IMR-90 (cell line): ENCODE data around the gene CTDSP2. TPM values are rescaled to one million over a fixed set of nuclear protein-coding genes. Genes with fewer than 3 reads are reported as not detected.
A peak's percentile ranks its signal among the peaks of the same experiment; 100 is the strongest.

Experiments used
- ATAC-seq: fragments of 200-7000 bp; cut with Tn5 transposase; 2 replicates; pipeline ENCODE4 v1.9.1; 2020; ENCODE audit warnings: low read depth, mild to moderate bottlenecking, moderate library complexity
- BruUV-seq: library from RNA; stranded (reverse); fragments of 400-500 nt; replicated peaks from 2 replicates; lab custom pipeline; 2021; lab: Mats Ljungman, UMichigan
- CTCF ChIA-PET: fragments of 300-600 bp; formaldehyde crosslinking; extraction: SDS; loops from one replicate; lab custom pipeline; 2021; ENCODE audit warnings: antibody characterized with exemption; lab: Yijun Ruan, JAX
- POLR2A ChIA-PET: fragments of 300-600 bp; sonication (Branson Sonifier 250); formaldehyde crosslinking; loops from one replicate; lab custom pipeline; 2022; ENCODE audit warnings: antibody characterized with exemption; ENCODE audit not compliant: unreplicated experiment; lab: Charles Lee
- DNase-seq: peaks from one replicate; pipeline ENCODE4 v3.0.0; 2013
- H2AFZ ChIP-seq: replicated peaks from 2 replicates; pipeline ENCODE3; 2013; ENCODE audit warnings: low read length, mild to moderate bottlenecking; ENCODE audit not compliant: poor library complexity
- H2AK5ac ChIP-seq: 2 replicates; pipeline ENCODE4 v1.6.1; 2013; ENCODE audit warnings: low read depth, low read length, inconsistent platforms
- H2AK9ac ChIP-seq: replicated peaks from 2 replicates; pipeline ENCODE3; 2013; ENCODE audit warnings: mild to moderate bottlenecking, low read depth, low read length, moderate library complexity; ENCODE audit not compliant: poor library complexity
- H2BK120ac ChIP-seq: 2 replicates; pipeline ENCODE4 v1.6.1; 2013; ENCODE audit warnings: low read depth, low read length, inconsistent platforms
- H2BK15ac ChIP-seq: 3 replicates; pipeline ENCODE4 v1.6.1; 2013; ENCODE audit warnings: low read depth, low read length, inconsistent platforms
- H2BK20ac ChIP-seq: 2 replicates; pipeline ENCODE4 v1.6.1; 2013; ENCODE audit warnings: low read depth, mild to moderate bottlenecking, inconsistent platforms, low read length, moderate library complexity
- H2BK5ac ChIP-seq: 2 replicates; pipeline ENCODE4 v1.6.1; 2013; ENCODE audit warnings: mild to moderate bottlenecking, low read depth, low read length, inconsistent platforms; ENCODE audit not compliant: poor library complexity, severe bottlenecking
- H3K14ac ChIP-seq: replicated peaks from 2 replicates; pipeline ENCODE4 v1.6.1; 2013; ENCODE audit warnings: low read depth, low read length, inconsistent platforms
- H3K18ac ChIP-seq: 2 replicates; pipeline ENCODE4 v1.6.1; 2013; ENCODE audit warnings: low read depth, low read length, control low read depth
- H3K23ac ChIP-seq: 2 replicates; pipeline ENCODE4 v1.6.1; 2013; ENCODE audit warnings: low read depth, low read length, inconsistent platforms
- H3K27ac ChIP-seq: 2 replicates; pipeline ENCODE4 v1.5.1; 2013; ENCODE audit warnings: mild to moderate bottlenecking, control low read depth, low read length; ENCODE audit not compliant: insufficient read depth
- H3K27me3 ChIP-seq: 2 replicates; pipeline ENCODE4 v1.6.1; 2013; ENCODE audit warnings: low read length; ENCODE audit not compliant: control insufficient read depth, insufficient read depth
- H3K36me3 ChIP-seq: 2 replicates; pipeline ENCODE4 v1.6.1; 2013; ENCODE audit warnings: low read length, mixed read lengths; ENCODE audit not compliant: control insufficient read depth, insufficient read depth
- H3K4ac ChIP-seq: 2 replicates; pipeline ENCODE4 v1.6.1; 2013; ENCODE audit warnings: low read depth, low read length, inconsistent platforms
- H3K4me1 ChIP-seq: 2 replicates; pipeline ENCODE4 v1.6.1; 2013; ENCODE audit warnings: low read length, mixed read lengths; ENCODE audit not compliant: control insufficient read depth, insufficient read depth
- H3K4me2 ChIP-seq: 2 replicates; pipeline ENCODE4 v1.6.1; 2013; ENCODE audit warnings: low read depth, mild to moderate bottlenecking, control low read depth, low read length, moderate library complexity
- H3K4me3 ChIP-seq: 2 replicates; pipeline ENCODE4 v1.5.1; 2013; ENCODE audit warnings: low read depth, mild to moderate bottlenecking, control low read depth, low read length, moderate library complexity; ENCODE audit not compliant: insufficient read depth
- H3K56ac ChIP-seq: 2 replicates; pipeline ENCODE4 v1.6.1; 2013; ENCODE audit warnings: low read length, inconsistent platforms; ENCODE audit not compliant: insufficient read depth; ENCODE audit errors: extremely low read depth
- H3K79me1 ChIP-seq, 2 experiments: 2 replicates each; pipeline ENCODE4 v1.6.1; 2013; ENCODE audit warnings: low read length in 2 of 2, inconsistent platforms in 1 of 2, low read depth in 1 of 2
- H3K9ac ChIP-seq: 2 replicates; pipeline ENCODE4 v1.6.1; 2013; ENCODE audit warnings: low read depth, low read length, control low read depth
- H3K9me1 ChIP-seq: 2 replicates; pipeline ENCODE4 v1.6.1; 2013; ENCODE audit warnings: low read length, inconsistent platforms; ENCODE audit not compliant: insufficient read depth
- H3K9me3 ChIP-seq: 2 replicates; pipeline ENCODE4 v1.6.1; 2013; ENCODE audit warnings: low read length; ENCODE audit not compliant: control insufficient read depth, insufficient read depth
- H4K20me1 ChIP-seq: 2 replicates; pipeline ENCODE4 v1.6.1; 2013; ENCODE audit warnings: low read length, inconsistent platforms; ENCODE audit not compliant: insufficient read depth
- H4K5ac ChIP-seq: 2 replicates; pipeline ENCODE4 v1.6.1; 2013; ENCODE audit warnings: mild to moderate bottlenecking, low read depth, low read length, control low read depth
- H4K8ac ChIP-seq, 2 experiments: 2 replicates each; pipeline ENCODE4 v1.6.1; 2013; ENCODE audit warnings: low read depth in 2 of 2, low read length in 2 of 2, control low read depth in 1 of 2, inconsistent platforms in 1 of 2
- H4K91ac ChIP-seq: 2 replicates; pipeline ENCODE4 v1.6.1; 2013; ENCODE audit warnings: low read depth, low read length, inconsistent platforms; ENCODE audit not compliant: insufficient read depth
- BHLHE40 ChIP-seq: fragments of 150-350 bp; IDR thresholded peaks from 2 replicates; pipeline ENCODE4 v1.6.1; 2016; ENCODE audit warnings: mild to moderate bottlenecking, low read depth, low read length
- CHD1 ChIP-seq: IDR thresholded peaks from 2 replicates; pipeline ENCODE4 v1.6.1; 2012; ENCODE audit warnings: low read depth, low read length, improper control_type of control experiment
- FOS ChIP-seq: fragments of 150-350 bp; IDR thresholded peaks from 2 replicates; pipeline ENCODE4 v1.6.1; 2016; ENCODE audit warnings: low read depth, low read length
- NFE2L2 ChIP-seq: fragments of 150-350 bp; IDR thresholded peaks from 2 replicates; pipeline ENCODE4 v1.6.1; 2016; ENCODE audit warnings: low read depth, mild to moderate bottlenecking, low read length
- RAD21 ChIP-seq: IDR thresholded peaks from 2 replicates; pipeline ENCODE4 v1.6.1; 2012; ENCODE audit warnings: low read length, improper control_type of control experiment
- SMC3 ChIP-seq: fragments of 150-350 bp; IDR thresholded peaks from 2 replicates; pipeline ENCODE4 v1.6.1; 2016; ENCODE audit warnings: low read depth, mild to moderate bottlenecking, antibody characterized with exemption, low read length, moderate library complexity
- WGBS, 2 experiments: methylation state at CpG; one replicate each; pipeline versions ENCODE4 v1.1.5 to v1.1.7; 2013; ENCODE audit warnings: missing lambda C conversion rate in 2 of 2; ENCODE audit not compliant: insufficient read length in 1 of 2; ENCODE audit errors: extremely low coverage in 2 of 2; 5-methylcytosine and 5-hydroxymethylcytosine counted together
- dilution Hi-C: fragments of 300-500 bp; cut with HindIII; formaldehyde crosslinking; loops from one replicate; pipeline ENCODE4 v1.14.3; 2018; ENCODE audit warnings: low sequenced_read_pairs; ENCODE audit not compliant: unreplicated experiment
- in situ Hi-C: fragments of 300-500 bp; cut with MboI; formaldehyde crosslinking; loops from 3 replicates; pipeline ENCODE4 v1.14.3; 2019; ENCODE audit warnings: low sequenced_read_pairs, inconsistent platforms, mixed read lengths
- intact Hi-C: fragments of 100-400 bp; cut with micrococcal nuclease; formaldehyde crosslinking; loops from 2 replicates; pipeline ENCODE4 v1.10.0; 2022
- polyA plus RNA-seq, 3 experiments: library from polyadenylated mRNA; depleted of rRNA; stranded (reverse); fragments of >200 nt; gene quantifications; 2 replicates each; pipeline ENCODE4 v1.2.3, GENCODE V29; 2012; ENCODE audit warnings: low replicate concordance in 1 of 3
- total RNA-seq: library from RNA; depleted of rRNA; stranded (reverse); fragments of >200 nt; gene quantifications from 2 replicates; pipeline ENCODE4 v1.2.3, GENCODE V29; 2012
- TF ChIP-seq, protein P1 (sequence below): conservative IDR thresholded peaks from 2 replicates; pipeline ENCODE4 v1.5.1; 2012; ENCODE audit warnings: mild to moderate bottlenecking, low read depth, low read length, improper control_type of control experiment

Gene CTDSP2
- total and polyA plus RNA-seq, 2 of the 4 experiments (the other 2 are of a cell fraction), result 114 to 156 TPM

DNA sequence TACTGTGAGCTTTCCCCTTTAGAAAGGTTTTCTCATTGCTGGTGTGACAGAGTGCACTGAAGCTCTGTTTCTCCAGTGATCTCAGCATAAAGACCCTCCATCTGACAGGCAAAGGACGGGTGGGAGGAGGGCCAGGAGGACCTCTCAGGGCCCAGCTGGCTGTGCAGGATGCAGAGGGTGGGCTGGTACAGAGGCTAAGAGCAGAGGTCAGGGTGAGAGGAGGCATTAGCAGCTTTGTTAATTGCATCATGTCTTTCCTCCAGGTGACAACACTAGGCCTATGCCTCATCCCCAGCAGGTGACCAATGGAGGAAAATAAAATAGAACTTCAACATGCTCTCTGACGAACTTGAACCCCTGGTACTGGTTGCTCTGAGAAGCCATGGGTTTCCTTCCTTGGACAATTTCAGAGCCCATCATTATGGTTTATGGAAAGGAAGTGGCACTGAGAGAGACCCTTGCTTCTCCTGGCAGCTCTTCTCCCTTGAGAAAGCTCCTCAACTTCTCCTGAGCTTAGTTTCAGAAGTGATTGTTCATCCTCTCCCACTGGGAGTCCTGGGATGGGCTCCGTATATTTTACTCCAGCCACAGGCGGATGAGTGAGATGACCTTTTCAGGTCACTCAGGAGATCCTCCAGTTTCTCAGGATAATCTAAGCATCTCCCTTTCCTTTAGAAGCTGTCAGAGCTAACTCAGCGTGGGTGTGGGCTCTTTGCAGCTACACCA, 49.0 kb upstream of the CTDSP2 start:
- peak overlapping the region; percentile 97 for H3K4ac ChIP-seq
- DNase-seq, result peak; percentile 52
- CTCF ChIA-PET, result interaction anchor here (0.8 to 2.9 kb wide), 6 partner anchors 30 to 63 kb away, joined by 3 to 14 read pairs (median 4); partner anchors contain the start of gene CTDSP2
- H3K18ac ChIP-seq, result peak overlapping the region; percentile 89
- H3K9me1 ChIP-seq, result peaks cover 35% of the 10 kb centered on the region
- peak overlapping the region; percentile 99 for H2AK9ac ChIP-seq
- peak overlapping the region; percentile 96 for H2BK5ac ChIP-seq
- intact Hi-C loops, result loop anchor here (2.0 kb wide), 1 partner anchor 51 kb away; no protein-coding TSS in a partner anchor
- peak overlapping the region; percentile 98 for H2BK120ac ChIP-seq
- H3K4me3 ChIP-seq, result no peak overlapping the region
- no TSS peak for BruUV-seq
- H4K8ac ChIP-seq, result peak overlapping the region; percentile 79 to 96
- peak overlapping the region; percentile 93 for H3K14ac ChIP-seq
- H2AFZ ChIP-seq, result peak overlapping the region; percentile 91
- ATAC-seq, result no peak
- H3K79me1 ChIP-seq, result peaks cover 22 to 61% of the 10 kb centered on the region in 2 experiments
- H3K36me3 ChIP-seq, result no peaks in the 10 kb centered on the region
- in situ Hi-C loops, result loop anchor here (10.0 kb wide), 1 partner anchor 51 kb away; the partner anchor contains the start of gene CTDSP2
- peak overlapping the region; percentile 99 for H3K23ac ChIP-seq
- 0% methylated on average over 1 of the region's 5 CpGs; no CpG with 5 or more reads in 1 of the 2 experiments for WGBS, 2 experiments
- H2BK20ac ChIP-seq, result peak overlapping the region; percentile 95
- H3K27me3 ChIP-seq, result no peaks in the 10 kb centered on the region
- peak overlapping the region; percentile 70 for H3K9ac ChIP-seq
- peak overlapping the region; percentile 85 for H3K56ac ChIP-seq
- H3K27ac ChIP-seq, result peak overlapping the region; percentile 96
- peak overlapping the region; percentile 95 for H2AK5ac ChIP-seq
- POLR2A ChIA-PET, result interaction anchor here (0.6 to 3.2 kb wide), 5 partner anchors 31 to 54 kb away, joined by 3 to 24 read pairs (median 5); partner anchors contain the start of gene CTDSP2
- H4K20me1 ChIP-seq, result peaks cover 3% of the 10 kb centered on the region; the same call in 1 of the 2 replicates
- TF ChIP-seq BHLHE40, result no peak
- no peak for TF ChIP-seq CHD1
- TF ChIP-seq FOS, result no peak
- TF ChIP-seq NFE2L2, result no peak
- TF ChIP-seq RAD21, result 0 out of 2 replicates have a peak, but pooled peaks have one; percentile 3
- TF ChIP-seq SMC3, result no peak
- TF ChIP-seq, protein P1, sequence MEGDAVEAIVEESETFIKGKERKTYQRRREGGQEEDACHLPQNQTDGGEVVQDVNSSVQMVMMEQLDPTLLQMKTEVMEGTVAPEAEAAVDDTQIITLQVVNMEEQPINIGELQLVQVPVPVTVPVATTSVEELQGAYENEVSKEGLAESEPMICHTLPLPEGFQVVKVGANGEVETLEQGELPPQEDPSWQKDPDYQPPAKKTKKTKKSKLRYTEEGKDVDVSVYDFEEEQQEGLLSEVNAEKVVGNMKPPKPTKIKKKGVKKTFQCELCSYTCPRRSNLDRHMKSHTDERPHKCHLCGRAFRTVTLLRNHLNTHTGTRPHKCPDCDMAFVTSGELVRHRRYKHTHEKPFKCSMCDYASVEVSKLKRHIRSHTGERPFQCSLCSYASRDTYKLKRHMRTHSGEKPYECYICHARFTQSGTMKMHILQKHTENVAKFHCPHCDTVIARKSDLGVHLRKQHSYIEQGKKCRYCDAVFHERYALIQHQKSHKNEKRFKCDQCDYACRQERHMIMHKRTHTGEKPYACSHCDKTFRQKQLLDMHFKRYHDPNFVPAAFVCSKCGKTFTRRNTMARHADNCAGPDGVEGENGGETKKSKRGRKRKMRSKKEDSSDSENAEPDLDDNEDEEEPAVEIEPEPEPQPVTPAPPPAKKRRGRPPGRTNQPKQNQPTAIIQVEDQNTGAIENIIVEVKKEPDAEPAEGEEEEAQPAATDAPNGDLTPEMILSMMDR, result no peak
- peak overlapping the region; percentile 84 for H4K5ac ChIP-seq
- peak overlapping the region; percentile 69 for H3K4me2 ChIP-seq
- dilution Hi-C loops, result no loop called here
- H3K9me3 ChIP-seq, result no peaks in the 10 kb centered on the region
- peak overlapping the region; percentile 96 for H4K91ac ChIP-seq
- H2BK15ac ChIP-seq, result peak overlapping the region; percentile 84
- peaks cover 58% of the 10 kb centered on the region for H3K4me1 ChIP-seq
